Breast epithelium (tissue), 3 donors: ENCODE measurements around the gene GUCY2F.

Experiments
- POLR2A ChIP-seq: fragments of 450-650 bp; IDR thresholded peaks from one replicate; pipeline ENCODE4 v1.6.1; 2016; ENCODE audit warnings: antibody characterized with exemption, mild to moderate bottlenecking, moderate library complexity
- TF ChIP-seq, protein P1 (sequence below), 3 donors: fragments of 450-650 bp; IDR thresholded peaks; one replicate each; pipeline ENCODE4 v1.5.1; 2016 to 2017; ENCODE audit warnings: antibody characterized with exemption in 3 of 3, mild to moderate bottlenecking in 3 of 3, moderate library complexity in 3 of 3

DNA sequence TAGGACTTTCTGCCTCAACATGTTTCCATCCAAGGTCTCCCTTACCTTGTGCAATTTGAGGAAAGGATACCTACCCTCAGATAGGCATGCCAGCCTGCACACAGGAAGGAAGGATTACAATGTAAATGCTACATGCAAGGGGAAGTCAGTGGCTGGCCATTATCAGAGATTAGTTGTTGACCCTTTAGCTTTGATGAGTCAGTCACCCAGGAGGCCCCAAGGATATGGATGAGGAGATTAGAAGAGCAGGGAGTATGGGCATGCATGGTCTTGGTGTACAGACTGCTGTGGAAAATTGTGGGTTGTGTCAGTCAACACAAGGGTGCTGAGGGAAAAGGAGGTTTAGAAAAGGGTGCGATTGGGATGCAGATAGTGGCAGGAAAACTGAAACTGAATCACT is 92.0 kb downstream of the GUCY2F start:
- TF ChIP-seq, protein P1, sequence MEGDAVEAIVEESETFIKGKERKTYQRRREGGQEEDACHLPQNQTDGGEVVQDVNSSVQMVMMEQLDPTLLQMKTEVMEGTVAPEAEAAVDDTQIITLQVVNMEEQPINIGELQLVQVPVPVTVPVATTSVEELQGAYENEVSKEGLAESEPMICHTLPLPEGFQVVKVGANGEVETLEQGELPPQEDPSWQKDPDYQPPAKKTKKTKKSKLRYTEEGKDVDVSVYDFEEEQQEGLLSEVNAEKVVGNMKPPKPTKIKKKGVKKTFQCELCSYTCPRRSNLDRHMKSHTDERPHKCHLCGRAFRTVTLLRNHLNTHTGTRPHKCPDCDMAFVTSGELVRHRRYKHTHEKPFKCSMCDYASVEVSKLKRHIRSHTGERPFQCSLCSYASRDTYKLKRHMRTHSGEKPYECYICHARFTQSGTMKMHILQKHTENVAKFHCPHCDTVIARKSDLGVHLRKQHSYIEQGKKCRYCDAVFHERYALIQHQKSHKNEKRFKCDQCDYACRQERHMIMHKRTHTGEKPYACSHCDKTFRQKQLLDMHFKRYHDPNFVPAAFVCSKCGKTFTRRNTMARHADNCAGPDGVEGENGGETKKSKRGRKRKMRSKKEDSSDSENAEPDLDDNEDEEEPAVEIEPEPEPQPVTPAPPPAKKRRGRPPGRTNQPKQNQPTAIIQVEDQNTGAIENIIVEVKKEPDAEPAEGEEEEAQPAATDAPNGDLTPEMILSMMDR (IDR thresholded peaks at IDR 0.05), result no peak
- TF ChIP-seq POLR2A, result no peak
